HepG2 (cell line): ENCODE results near the gene LTK. TPM values are rescaled to one million over a fixed set of nuclear protein-coding genes. Genes with fewer than 3 reads are reported as not detected.
A peak's percentile ranks its signal among the peaks of the same experiment; 100 is the strongest.

Source experiments
- CREB1 ChIP-seq, 2 experiments: fragments of 450-650 bp in 1 of 2; IDR thresholded peaks; 2 replicates each; pipeline ENCODE4 v1.6.1; 2016 to 2017; ENCODE audit warnings: control low read depth in 1 of 2, mild to moderate bottlenecking in 1 of 2, missing compliant biosample characterization in 1 of 2, missing genetic modification characterization in 1 of 2
- IRF2 ChIP-seq: IDR thresholded peaks from 2 replicates; pipeline ENCODE4 v1.6.1; 2018; ENCODE audit warnings: missing genetic modification reagents, missing compliant biosample characterization
- KIAA2018 ChIP-seq: sonication (generic); formaldehyde crosslinking; IDR thresholded peaks from 2 replicates; pipeline ENCODE4 v1.5.0; 2020; ENCODE audit warnings: mild to moderate bottlenecking, missing genetic modification reagents, borderline replicate concordance
- NR0B2 ChIP-seq: sonication (generic); formaldehyde crosslinking; IDR thresholded peaks from 2 replicates; pipeline ENCODE4 v1.4.0; 2020; ENCODE audit warnings: mild to moderate bottlenecking, missing genetic modification reagents
- SETDB1 ChIP-seq: sonication (generic); formaldehyde crosslinking; IDR thresholded peaks from 2 replicates; pipeline ENCODE4 v1.5.1; 2020; ENCODE audit warnings: missing genetic modification reagents, mild to moderate bottlenecking, borderline replicate concordance
- SMYD3 ChIP-seq: sonication (generic); formaldehyde crosslinking; IDR thresholded peaks from 2 replicates; pipeline ENCODE4 v1.8.1; 2023; ENCODE audit warnings: mild to moderate bottlenecking, missing genetic modification reagents
- TBX2 ChIP-seq: sonication (generic); formaldehyde crosslinking; IDR thresholded peaks from 2 replicates; pipeline ENCODE4 v1.5.0; 2020; ENCODE audit warnings: missing genetic modification reagents, mild to moderate bottlenecking, borderline replicate concordance
- TFDP1 ChIP-seq: IDR thresholded peaks from 2 replicates; pipeline ENCODE4 v1.6.1; 2016; ENCODE audit warnings: missing compliant biosample characterization, missing genetic modification reagents, borderline replicate concordance
- TGIF2 ChIP-seq: IDR thresholded peaks from 2 replicates; pipeline ENCODE4 v1.6.1; 2016; ENCODE audit warnings: control low read depth, missing compliant biosample characterization
- THAP9 ChIP-seq: sonication (generic); formaldehyde crosslinking; IDR thresholded peaks from 2 replicates; pipeline ENCODE4; 2020; ENCODE audit warnings: missing genetic modification reagents, mild to moderate bottlenecking, borderline replicate concordance
- TOPORS ChIP-seq: sonication (generic); formaldehyde crosslinking; IDR thresholded peaks from 2 replicates; pipeline ENCODE4 v1.8.0; 2023; ENCODE audit warnings: mild to moderate bottlenecking, missing genetic modification reagents
- XBP1 ChIP-seq: sonication (generic); formaldehyde crosslinking; IDR thresholded peaks from 2 replicates; pipeline ENCODE4 v1.5.0; 2020; ENCODE audit warnings: missing genetic modification reagents
- YEATS4 ChIP-seq: sonication (generic); formaldehyde crosslinking; IDR thresholded peaks from 2 replicates; pipeline ENCODE4 v1.4.0; 2020; ENCODE audit warnings: missing genetic modification reagents, borderline replicate concordance
- ZBTB7A ChIP-seq: sonication (generic); formaldehyde crosslinking; IDR thresholded peaks from 2 replicates; pipeline ENCODE4 v1.8.0; 2022; ENCODE audit warnings: mild to moderate bottlenecking, missing genetic modification reagents
- ZBTB8A ChIP-seq: sonication (generic); formaldehyde crosslinking; IDR thresholded peaks from 2 replicates; pipeline ENCODE4 v1.4.0; 2020; ENCODE audit warnings: mild to moderate bottlenecking, low read depth, missing genetic modification reagents, borderline replicate concordance
- polyA plus RNA-seq, 8 experiments: library from polyadenylated mRNA; depleted of rRNA in 3 of 8; stranded (reverse) in 7 of 8; unstranded in 1 of 8; fragments of >200 nt; fragmentation: Illumina TruSeq in 4 of 8; extraction: Trizol in 4 of 8; gene quantifications; 2 replicates each; pipeline versions ENCODE4 v1.2.1 to v1.2.3, GENCODE V29; 2011 to 2016; ENCODE audit warnings: low read depth in 4 of 8, missing spikeins in 1 of 8, mixed read lengths in 1 of 8; ENCODE audit not compliant: insufficient read depth in 1 of 8
- total RNA-seq, 5 experiments: library from RNA; depleted of rRNA; stranded (reverse); fragments of >200 nt; fragmentation: Illumina TruSeq; extraction: Trizol; gene quantifications; 2 replicates each; pipeline ENCODE4 v1.2.3, GENCODE V29; 2016; ENCODE audit warnings: low read depth in 1 of 5

Gene LTK
- total and polyA plus RNA-seq, 2 of the 13 experiments (the other 11 are each of a cell fraction or from before 2014, with no cell fraction given) = 0.01 TPM; not detected in 1

DNA sequence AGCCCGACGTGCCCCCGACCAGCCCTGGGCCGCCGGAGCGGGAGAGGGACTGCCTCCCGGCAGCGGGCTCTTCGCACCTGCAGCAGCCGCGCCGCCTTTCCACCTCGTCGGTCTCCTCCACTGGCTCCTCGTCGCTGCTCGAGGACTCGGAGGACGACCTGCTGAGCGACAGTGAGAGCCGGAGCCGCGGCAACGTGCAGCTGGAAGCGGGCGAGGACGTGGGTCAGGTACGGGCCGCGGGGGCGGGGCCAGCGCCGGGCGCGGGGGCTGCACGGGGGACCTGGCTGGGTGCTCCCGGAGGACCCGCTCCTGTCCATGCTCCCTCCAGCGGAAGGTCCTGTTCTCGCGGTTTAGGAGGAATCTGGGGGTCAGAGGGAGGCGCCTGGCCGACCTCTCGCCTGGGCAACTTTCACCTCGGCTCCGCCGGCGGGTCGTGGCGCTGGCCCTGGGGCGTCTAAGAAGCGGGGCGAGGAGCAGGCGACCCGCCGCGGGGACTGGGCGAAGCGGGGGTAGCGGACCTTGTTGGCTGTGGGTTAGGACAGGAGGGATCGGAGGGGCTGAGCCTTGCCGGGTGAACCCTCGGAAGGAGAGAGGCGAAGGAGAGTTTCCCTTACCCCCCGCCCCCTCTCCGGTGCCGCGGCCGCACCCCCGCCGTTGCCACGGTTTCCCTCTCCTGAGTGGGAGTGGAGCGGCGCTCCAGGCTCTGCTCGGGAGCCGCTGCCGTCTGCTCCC, 19.3 kb downstream of the LTK start (continued):
- TF ChIP-seq KIAA2018 (CRISPR knock-in tag) (no peak), TOPORS (CRISPR knock-in tag) (no peak), IRF2 (CRISPR knock-in tag) (0 out of 2 replicates have a peak, but pooled peaks have one; percentile 38), YEATS4 (peak; percentile 53; the same call in 1 of the 2 replicates), ZBTB8A (CRISPR knock-in tag) (no peak), ZBTB7A (CRISPR knock-in tag) (peak; percentile 81; the same call in 1 of the 2 replicates), TBX2 (CRISPR knock-in tag) (peak; percentile 51; the same call in 1 of the 2 replicates), TGIF2 (peak; percentile 26; the same call in 1 of the 2 replicates), SETDB1 (CRISPR knock-in tag) (no peak), NR0B2 (CRISPR knock-in tag) (0 out of 2 replicates have a peak, but pooled peaks have one; percentile 5), CREB1 (IDR thresholded peaks at IDR 0.05) (no peak), CREB1 (CRISPR knock-in tag; IDR thresholded peaks at IDR 0.05) (no peak), XBP1 (no peak), SMYD3 (0 out of 2 replicates have a peak, but pooled peaks have one; percentile 47), THAP9 (CRISPR knock-in tag) (no peak), TFDP1 (CRISPR knock-in tag) (peak; percentile 76; the same call in 1 of the 2 replicates)
